IPS DF 6.9 (cell line): Measurements from ENCODE around the gene TYW3.
A peak's percentile ranks its signal among the peaks of the same experiment; 100 is the strongest.

ENCODE experiments used
- DNase-seq: peaks from one replicate; pipeline ENCODE4 v3.0.0-alpha.2; 2013; ENCODE audit warnings: low read depth, low spot score
- H3K27ac ChIP-seq: one replicate; pipeline ENCODE4 v1.5.1; 2013; ENCODE audit warnings: low read length, control low read depth
- H3K27me3 ChIP-seq: 2 replicates; pipeline ENCODE4 v1.6.1; 2013; ENCODE audit warnings: mild to moderate bottlenecking, low read length; ENCODE audit not compliant: control insufficient read depth, insufficient read depth
- H3K36me3 ChIP-seq: 2 replicates; pipeline ENCODE4 v1.6.1; 2013; ENCODE audit warnings: low read length; ENCODE audit not compliant: control insufficient read depth, insufficient read depth
- H3K4me1 ChIP-seq: 2 replicates; pipeline ENCODE4 v1.6.1; 2013; ENCODE audit warnings: low read length; ENCODE audit not compliant: control insufficient read depth, insufficient read depth
- H3K4me3 ChIP-seq: 2 replicates; pipeline ENCODE4 v1.5.1; 2013; ENCODE audit warnings: mild to moderate bottlenecking, low read length
- H3K9me3 ChIP-seq: 2 replicates; pipeline ENCODE4 v1.6.1; 2013; ENCODE audit warnings: low read length, inconsistent platforms; ENCODE audit not compliant: control insufficient read depth, insufficient read depth
- WGBS: extraction: QIAGEN DNeasy Blood & Tissue Kit; methylation state at CpG from one replicate; pipeline ENCODE4 v1.1.7; 2013; ENCODE audit warnings: mixed read lengths, missing lambda C conversion rate; ENCODE audit not compliant: insufficient read length, insufficient coverage; 5-methylcytosine and 5-hydroxymethylcytosine counted together

The TYW3 gene

DNA sequence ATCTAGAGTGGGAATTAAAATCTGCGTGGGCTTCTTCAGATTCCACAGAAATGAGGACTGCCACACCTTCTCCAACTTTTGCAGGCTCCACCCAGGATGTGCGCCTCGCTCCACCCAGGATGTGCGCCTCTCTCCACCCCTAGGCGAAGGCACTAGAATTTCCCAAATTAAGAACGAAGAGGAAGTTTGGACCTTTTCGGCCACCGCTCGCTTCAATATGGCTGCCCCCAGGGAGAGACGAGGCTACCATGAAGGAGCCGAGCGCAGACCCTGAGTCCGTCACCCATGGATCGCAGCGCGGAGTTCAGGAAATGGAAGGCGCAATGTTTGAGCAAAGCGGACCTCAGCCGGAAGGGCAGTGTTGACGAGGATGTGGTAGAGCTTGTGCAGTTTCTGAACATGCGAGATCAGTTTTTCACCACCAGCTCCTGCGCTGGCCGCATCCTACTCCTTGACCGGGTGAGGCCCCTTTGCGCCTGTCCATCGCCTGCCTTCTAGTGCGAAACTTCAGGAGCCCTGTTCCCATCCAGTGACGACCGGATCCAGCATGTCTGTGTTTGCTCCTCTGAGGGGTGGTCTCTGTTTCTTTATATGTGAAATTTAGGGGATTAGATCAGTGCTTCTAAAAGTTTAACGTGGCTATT is at the start of gene TYW3, which contains the start of gene CRYZ:
Gene TYW3, plus strand, starts transcription at position 193 of the 644 bp plus-strand sequence. Its CDS starts 93 bp downstream, at position 286.
Gene CRYZ, minus strand, starts transcription at position 91 of the 644 bp plus-strand sequence. CDS start 8,229 bp downstream, outside the sequence.
- DNase-seq, result peak; percentile 35
- Histone ChIP-seq H3K4me1 (peaks cover 2% of the 10 kb centered on the region; the same call in 1 of the 2 replicates), H3K4me3 (peak within 1 kb of the TSS; percentile 51; the same call in 1 of the 2 replicates), H3K9me3 (no peaks in the 10 kb centered on the region), H3K27ac (no peak within 1 kb of the TSS), H3K27me3 (no peaks in the 10 kb centered on the region), H3K36me3 (peaks cover 5% of the 10 kb centered on the region; the same call in 1 of the 2 replicates)
- WGBS, result no CpG with 5 or more reads among the region's 30 CpGs

GRCh38 chr1:74683656-74684055 is 49.3 kb upstream of the TYW3 start:
- no peak overlapping the region for H3K27ac ChIP-seq
- H3K4me1 ChIP-seq, result no peaks in the 10 kb centered on the region
- no peak overlapping the region for H3K4me3 ChIP-seq
- H3K36me3 ChIP-seq, result no peaks in the 10 kb centered on the region
- H3K27me3 ChIP-seq, result no peaks in the 10 kb centered on the region
- DNase-seq, result no peak
- H3K9me3 ChIP-seq, result no peaks in the 10 kb centered on the region

- H3K27me3 ChIP-seq, result no peaks in the 10 kb centered on the region
- H3K9me3 ChIP-seq, result no peaks in the 10 kb centered on the region
- no peak overlapping the region for H3K4me3 ChIP-seq
- H3K27ac ChIP-seq, result no peak overlapping the region
- H3K4me1 ChIP-seq, result no peaks in the 10 kb centered on the region
- no CpG with 5 or more reads among the region's 2 CpGs for WGBS
- no peak for DNase-seq
- H3K36me3 ChIP-seq, result no peaks in the 10 kb centered on the region
Observed at GRCh38 chr1:74684301-74684700, 48.7 kb upstream of the TYW3 start.

DNA sequence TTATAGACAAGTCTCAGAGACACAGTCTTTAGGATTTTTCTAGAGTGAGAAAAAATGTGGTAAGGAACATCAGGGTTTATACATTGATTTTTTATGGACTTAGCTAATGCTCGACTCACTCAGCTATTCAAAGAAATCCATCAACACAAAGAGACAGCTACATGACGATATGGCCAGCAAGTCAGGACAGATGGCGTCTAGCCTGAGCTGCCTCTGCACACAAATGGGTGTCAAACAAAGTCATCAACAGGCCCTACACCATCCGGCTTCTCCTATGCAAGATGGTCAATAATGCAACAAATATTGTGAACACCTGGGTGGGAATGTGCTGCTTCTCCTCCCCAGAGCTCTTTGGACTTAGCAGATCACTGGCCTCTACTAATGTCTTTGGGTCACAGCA is 46.0 kb upstream of the TYW3 start:
- H3K9me3 ChIP-seq, result no peaks in the 10 kb centered on the region
- DNase-seq, result no peak
- no CpG with 5 or more reads among the region's 4 CpGs for WGBS
- H3K36me3 ChIP-seq, result no peaks in the 10 kb centered on the region
- no peak overlapping the region for H3K27ac ChIP-seq
- H3K27me3 ChIP-seq, result no peaks in the 10 kb centered on the region
- H3K4me3 ChIP-seq, result no peak overlapping the region
- H3K4me1 ChIP-seq, result peaks cover 2% of the 10 kb centered on the region; the same call in 1 of the 2 replicates

DNA sequence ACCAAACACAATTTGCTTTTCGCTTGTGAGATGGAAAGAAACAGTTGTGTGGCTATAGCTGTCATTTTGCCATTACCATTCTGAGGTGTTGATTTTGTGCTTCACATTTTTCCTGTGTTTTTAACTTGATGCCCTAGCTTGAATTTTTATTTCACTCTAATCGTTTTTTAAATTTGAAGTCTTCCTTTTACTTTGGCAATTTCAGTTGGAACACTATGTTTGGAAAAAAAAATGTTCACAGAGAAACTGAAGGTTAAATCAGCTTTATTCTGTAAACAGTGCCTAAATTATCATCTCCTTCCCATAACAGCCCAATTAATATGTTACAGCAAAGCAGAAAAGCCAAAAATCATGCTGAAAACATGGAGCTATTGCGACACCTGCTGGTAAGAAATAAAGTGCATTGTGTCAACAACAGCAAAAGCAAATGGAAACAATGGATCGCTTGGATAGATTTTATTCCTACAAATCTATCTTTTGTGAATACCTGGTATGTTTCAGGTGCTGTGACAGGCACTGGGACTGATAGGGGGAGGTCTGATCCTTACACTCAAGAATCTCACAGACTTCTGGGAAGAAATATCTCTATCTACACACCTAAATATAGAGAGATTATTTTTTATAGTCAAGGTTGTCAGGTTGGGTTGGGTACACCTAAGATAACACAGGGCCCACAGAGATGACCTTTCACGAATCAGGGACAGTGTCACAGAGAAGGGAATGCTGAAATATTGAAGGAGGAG is 43.2 kb upstream of the TYW3 start:
- H3K4me1 ChIP-seq, result peaks cover 2% of the 10 kb centered on the region; the same call in 1 of the 2 replicates
- DNase-seq, result peak; percentile 70
- no CpG with 5 or more reads among the region's 5 CpGs for WGBS
- H3K9me3 ChIP-seq, result no peaks in the 10 kb centered on the region
- no peak overlapping the region for H3K4me3 ChIP-seq
- H3K27me3 ChIP-seq, result no peaks in the 10 kb centered on the region
- H3K27ac ChIP-seq, result no peak overlapping the region
- no peaks in the 10 kb centered on the region for H3K36me3 ChIP-seq

DNA sequence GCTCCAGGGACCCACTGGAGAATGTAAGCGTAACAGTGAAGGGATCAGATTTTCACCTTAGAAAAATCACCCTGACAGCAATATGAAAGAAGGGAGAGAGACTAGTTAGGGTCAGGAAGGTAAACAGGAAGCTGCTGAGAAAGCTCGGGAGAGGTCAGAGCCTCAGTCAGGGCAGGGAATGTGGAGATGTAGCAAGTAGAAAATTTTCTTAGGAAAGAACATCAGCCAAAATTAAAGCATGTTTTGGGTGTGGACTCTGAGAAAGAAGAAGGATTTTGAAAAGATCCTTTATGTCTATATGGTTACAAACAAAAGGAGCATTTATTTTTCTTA is 42.6 kb upstream of the TYW3 start:
- Histone ChIP-seq H3K4me3 (no peak overlapping the region), H3K36me3 (no peaks in the 10 kb centered on the region), H3K4me1 (peaks cover 2% of the 10 kb centered on the region; the same call in 1 of the 2 replicates), H3K27me3 (no peaks in the 10 kb centered on the region), H3K27ac (no peak overlapping the region), H3K9me3 (no peaks in the 10 kb centered on the region)
- no CpG with 5 or more reads among the region's 2 CpGs for WGBS
- DNase-seq, result no peak

DNA sequence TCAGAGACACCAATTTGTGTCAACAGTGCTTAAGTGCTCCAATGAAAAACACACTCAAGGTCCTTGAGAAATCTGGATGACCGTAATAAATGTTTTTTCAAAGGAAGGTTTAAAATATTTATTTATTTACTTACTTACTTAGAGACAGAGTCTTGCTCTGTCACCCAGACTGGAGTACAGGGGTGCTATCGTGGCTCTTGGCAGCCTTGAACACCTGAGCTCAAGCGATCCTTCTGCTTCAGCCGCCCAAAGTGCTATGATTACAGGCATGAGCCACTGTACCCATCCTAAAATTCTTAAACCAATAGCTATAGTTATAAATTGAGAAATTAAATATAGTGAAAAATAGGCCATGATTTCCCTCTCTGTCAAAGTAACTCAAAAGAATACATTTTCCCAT is 42.0 kb upstream of the TYW3 start:
- Histone ChIP-seq H3K27me3 (no peaks in the 10 kb centered on the region), H3K9me3 (no peaks in the 10 kb centered on the region), H3K4me3 (no peak overlapping the region), H3K36me3 (no peaks in the 10 kb centered on the region), H3K4me1 (peaks cover 2% of the 10 kb centered on the region; the same call in 1 of the 2 replicates), H3K27ac (no peak overlapping the region)
- WGBS, result no CpG with 5 or more reads among the region's 4 CpGs
- DNase-seq, result no peak

- peaks cover 2% of the 10 kb centered on the region; the same call in 1 of the 2 replicates for H3K4me1 ChIP-seq
- no peaks in the 10 kb centered on the region for H3K36me3 ChIP-seq
- H3K4me3 ChIP-seq, result no peak overlapping the region
- no CpG with 5 or more reads among the region's 2 CpGs for WGBS
- no peaks in the 10 kb centered on the region for H3K9me3 ChIP-seq
- no peak for DNase-seq
- H3K27me3 ChIP-seq, result no peaks in the 10 kb centered on the region
- H3K27ac ChIP-seq, result no peak overlapping the region
Observed at GRCh38 chr1:74693473-74693872, 39.5 kb upstream of the TYW3 start.

- H3K4me1 ChIP-seq, result no peaks in the 10 kb centered on the region
- DNase-seq, result no peak
- H3K27ac ChIP-seq, result no peak overlapping the region
- no peaks in the 10 kb centered on the region for H3K9me3 ChIP-seq
- no peaks in the 10 kb centered on the region for H3K27me3 ChIP-seq
- H3K4me3 ChIP-seq, result no peak overlapping the region
- H3K36me3 ChIP-seq, result no peaks in the 10 kb centered on the region
- WGBS, result 100% methylated on average over 2 of the region's 2 CpGs
Observed at GRCh38 chr1:74697832-74698231, 35.1 kb upstream of the TYW3 start.

DNA sequence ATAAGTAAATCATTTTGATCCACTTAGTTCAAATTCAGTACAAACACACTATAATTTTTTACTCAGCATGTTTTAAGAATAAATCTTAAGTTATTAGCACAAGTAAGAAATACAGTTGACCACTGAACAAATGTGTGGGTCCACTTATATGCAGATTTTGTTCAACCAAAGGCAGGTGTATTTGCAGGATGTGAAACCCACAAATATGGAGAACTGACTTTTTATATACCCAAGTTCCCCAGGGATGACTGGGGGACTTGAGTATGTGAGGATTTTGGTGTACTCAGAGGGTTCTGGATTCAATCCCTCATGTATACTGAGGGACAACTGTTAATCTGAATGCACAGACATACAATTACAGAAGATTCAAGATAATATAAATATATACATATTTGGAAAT is 33.6 kb upstream of the TYW3 start:
- Histone ChIP-seq H3K9me3 (no peaks in the 10 kb centered on the region), H3K4me1 (no peaks in the 10 kb centered on the region), H3K27ac (no peak overlapping the region), H3K27me3 (no peaks in the 10 kb centered on the region), H3K4me3 (no peak overlapping the region), H3K36me3 (no peaks in the 10 kb centered on the region)
- DNase-seq, result no peak
